ENCODE measurements around the gene HEY2.
"Not testable (repeated sequence)": the region's sequence is repeated elsewhere in the genome, so short reads cannot be mapped to it uniquely, and the experiment has no call there.

The HEY2 gene

DNA sequence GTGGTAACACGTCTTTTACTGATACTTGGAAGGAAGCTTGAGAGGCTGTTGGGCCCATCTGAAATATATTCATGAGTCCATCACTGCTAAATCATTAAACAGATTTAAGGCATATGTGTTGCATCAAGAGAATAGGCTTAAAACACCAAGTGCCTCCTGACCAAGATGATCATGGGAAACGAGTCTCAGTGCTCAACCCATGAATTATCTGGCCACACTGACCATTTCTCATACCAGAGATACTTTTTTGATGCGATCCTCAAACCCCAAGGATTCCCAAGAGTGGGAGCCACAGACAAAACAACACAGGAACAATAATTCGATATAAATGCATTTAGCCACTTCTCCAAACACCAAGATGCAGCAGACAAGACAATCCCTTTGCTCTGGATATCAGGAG lies 17.2 kb downstream of the HEY2 start:
- in situ Hi-C loops (cut with HindIII; ENCODE audit: low pct_ligation_motif_present, low sequenced_read_pairs): no loop called here
- Histone ChIP-seq H3K27ac (no peak overlapping the region), H3K4me3 (ENCODE audit: low read depth, low read length) (no peak overlapping the region), H3K36me3 (replicated peaks) (no peaks in the 10 kb centered on the region), H3K27me3 (replicated peaks) (no peaks in the 10 kb centered on the region)
- TF ChIP-seq, protein P1, sequence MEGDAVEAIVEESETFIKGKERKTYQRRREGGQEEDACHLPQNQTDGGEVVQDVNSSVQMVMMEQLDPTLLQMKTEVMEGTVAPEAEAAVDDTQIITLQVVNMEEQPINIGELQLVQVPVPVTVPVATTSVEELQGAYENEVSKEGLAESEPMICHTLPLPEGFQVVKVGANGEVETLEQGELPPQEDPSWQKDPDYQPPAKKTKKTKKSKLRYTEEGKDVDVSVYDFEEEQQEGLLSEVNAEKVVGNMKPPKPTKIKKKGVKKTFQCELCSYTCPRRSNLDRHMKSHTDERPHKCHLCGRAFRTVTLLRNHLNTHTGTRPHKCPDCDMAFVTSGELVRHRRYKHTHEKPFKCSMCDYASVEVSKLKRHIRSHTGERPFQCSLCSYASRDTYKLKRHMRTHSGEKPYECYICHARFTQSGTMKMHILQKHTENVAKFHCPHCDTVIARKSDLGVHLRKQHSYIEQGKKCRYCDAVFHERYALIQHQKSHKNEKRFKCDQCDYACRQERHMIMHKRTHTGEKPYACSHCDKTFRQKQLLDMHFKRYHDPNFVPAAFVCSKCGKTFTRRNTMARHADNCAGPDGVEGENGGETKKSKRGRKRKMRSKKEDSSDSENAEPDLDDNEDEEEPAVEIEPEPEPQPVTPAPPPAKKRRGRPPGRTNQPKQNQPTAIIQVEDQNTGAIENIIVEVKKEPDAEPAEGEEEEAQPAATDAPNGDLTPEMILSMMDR (IDR thresholded peaks at IDR 0.05; ENCODE audit: low read depth, low read length, missing control alignments): no peak
- DNase-seq: peak; percentile 33

GRCh38 chr6:125769147-125769783 lies 19.8 kb downstream of the HEY2 start:
- H3K36me3 ChIP-seq (replicated peaks): no peaks in the 10 kb centered on the region
- in situ Hi-C loops (cut with HindIII; ENCODE audit: low pct_ligation_motif_present, low sequenced_read_pairs): no loop called here
- H3K27me3 ChIP-seq (replicated peaks): no peaks in the 10 kb centered on the region
- no peak overlapping the region for H3K4me3 ChIP-seq (ENCODE audit: low read depth, low read length)
- no peak overlapping the region for H3K27ac ChIP-seq
- TF ChIP-seq, protein P1 (IDR thresholded peaks at IDR 0.05; ENCODE audit: low read depth, low read length, missing control alignments): no peak
- DNase-seq: no peak

- Histone ChIP-seq H3K27me3 (replicated peaks) (no peaks in the 10 kb centered on the region), H3K4me3 (ENCODE audit: low read depth, low read length) (no peak overlapping the region), H3K36me3 (replicated peaks) (no peaks in the 10 kb centered on the region), H3K27ac (no peak overlapping the region)
- in situ Hi-C loops (cut with HindIII; ENCODE audit: low pct_ligation_motif_present, low sequenced_read_pairs): no loop called here
- DNase-seq: no peak
- TF ChIP-seq, protein P1 (IDR thresholded peaks at IDR 0.05; ENCODE audit: low read depth, low read length, missing control alignments): no peak
Observed at GRCh38 chr6:125773387-125774341, 24.2 kb downstream of the HEY2 start.

DNA sequence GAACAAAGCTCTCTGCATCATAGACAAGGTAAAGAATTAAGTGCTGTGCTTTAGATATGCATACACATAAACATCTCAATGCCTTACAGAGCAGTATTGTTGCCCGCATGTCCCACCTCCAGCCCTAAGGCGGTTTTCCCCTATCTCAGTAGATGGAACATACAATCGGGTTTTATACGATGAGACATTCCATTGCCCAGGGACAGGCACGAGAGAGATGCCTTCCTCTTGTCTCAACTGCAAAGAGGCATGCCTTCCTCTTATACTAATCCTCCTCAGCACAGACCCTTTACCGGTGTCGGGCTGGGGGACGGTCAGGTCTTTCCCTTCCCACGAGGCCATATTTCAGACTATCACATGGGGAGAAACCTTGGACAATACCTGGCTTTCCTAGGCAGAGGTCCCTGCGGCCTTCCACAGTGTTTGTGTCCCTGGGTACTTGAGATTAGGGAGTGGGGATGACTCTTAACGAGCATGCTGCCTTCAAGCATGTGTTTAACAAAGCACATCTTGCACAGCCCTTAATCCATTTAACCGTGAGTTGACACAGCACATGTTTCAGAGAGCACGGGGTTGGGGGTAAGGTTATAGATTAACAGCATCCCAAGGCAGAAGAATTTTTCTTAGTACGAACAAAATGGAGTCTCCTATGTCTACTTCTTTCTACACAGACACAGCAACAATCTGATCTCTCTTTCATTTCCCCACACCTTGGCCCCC lies 26.8 kb downstream of the HEY2 start:
- in situ Hi-C loops (cut with HindIII; ENCODE audit: low pct_ligation_motif_present, low sequenced_read_pairs): loop anchor here (25.0 kb wide), 1 partner anchor 186 kb away; the partner anchor contains the start of gene HINT3
- not testable (repeated sequence) for DNase-seq; H3K27ac ChIP-seq; H3K4me3 ChIP-seq (ENCODE audit: low read depth, low read length); H3K27me3 ChIP-seq (replicated peaks); H3K36me3 ChIP-seq (replicated peaks)

- DNase-seq: peak; percentile 92
- TF ChIP-seq, protein P1 (IDR thresholded peaks at IDR 0.05; ENCODE audit: low read depth, low read length, missing control alignments): no peak
- Histone ChIP-seq H3K36me3 (replicated peaks) (no peaks in the 10 kb centered on the region), H3K27ac (peak overlapping the region; percentile 86), H3K4me3 (ENCODE audit: low read depth, low read length) (peak overlapping the region; percentile 71), H3K27me3 (replicated peaks) (no peaks in the 10 kb centered on the region)
- in situ Hi-C loops (cut with HindIII; ENCODE audit: low pct_ligation_motif_present, low sequenced_read_pairs): loop anchor here (25.0 kb wide), 1 partner anchor 182 kb away; the partner anchor contains the start of gene HINT3
Observed at GRCh38 chr6:125779924-125780539, 30.6 kb downstream of the HEY2 start.
